Activated CD8-positive, alpha-beta T cell treated with anti-CD3 and anti-CD28 coated beads for 36 hours (primary cell): Measurements from ENCODE around the gene ACAA1. TPM values are rescaled to one million over a fixed set of nuclear protein-coding genes. Genes with fewer than 3 reads are reported as not detected.
"Not testable (repeated sequence)": the region's sequence is repeated elsewhere in the genome, so short reads cannot be mapped to it uniquely, and the experiment has no call there.

Source experiments
- ATAC-seq: fragments of 200-7000 bp; cut with Tn5 transposase; one replicate; pipeline ENCODE4 v1.10.0; 2021; ENCODE audit warnings: mild to moderate bottlenecking, moderate library complexity
- CTCF ChIA-PET: fragments of 350-600 bp; sonication (Branson Sonifier 250); formaldehyde crosslinking; loops from one replicate; lab custom pipeline; 2021; ENCODE audit warnings: antibody characterized with exemption; lab: Charles Lee
- POLR2A ChIA-PET: fragments of 350-600 bp; sonication (Branson Sonifier 250); formaldehyde crosslinking; loops from one replicate; lab custom pipeline; 2021; ENCODE audit warnings: antibody characterized with exemption; lab: Charles Lee
- DNase-seq: peaks from one replicate; pipeline ENCODE4 v3.0.0-alpha.2; 2020
- H3K27ac Mint-ChIP-seq: one replicate; pipeline ENCODE4 v1.8.0; 2021; ENCODE audit warnings: mild to moderate bottlenecking, mixed read lengths
- H3K27me3 Mint-ChIP-seq: one replicate; pipeline ENCODE4 v1.8.0; 2021; ENCODE audit warnings: mixed read lengths
- H3K36me3 Mint-ChIP-seq: one replicate; pipeline ENCODE4 v1.8.0; 2021; ENCODE audit warnings: low read depth, mixed read lengths
- H3K4me1 Mint-ChIP-seq: one replicate; pipeline ENCODE4 v1.8.0; 2021; ENCODE audit warnings: low read depth, mixed read lengths
- H3K4me3 Mint-ChIP-seq: one replicate; pipeline ENCODE4 v1.8.0; 2021; ENCODE audit warnings: mild to moderate bottlenecking, moderate library complexity, mixed read lengths
- H3K9me3 Mint-ChIP-seq: one replicate; pipeline ENCODE4 v1.8.0; 2021; ENCODE audit warnings: mixed read lengths
- CTCF ChIP-seq: fragments of 200-600 bp; IDR thresholded peaks from one replicate; pipeline ENCODE4 v1.8.0; 2022; ENCODE audit warnings: antibody characterized with exemption, mild to moderate bottlenecking
- intact Hi-C: fragments of 100-400 bp; cut with micrococcal nuclease; formaldehyde crosslinking; loops from one replicate; pipeline ENCODE4 v1.10.0; 2022
- total RNA-seq, 2 experiments: library from RNA; stranded (reverse); gene quantifications; one replicate each; pipeline ENCODE4 v1.2.3, GENCODE V29; 2021

Gene ACAA1
- total RNA-seq, 2 experiments from 2014 or later, result 70.1 to 72.0 TPM

- no peak overlapping the region for H3K27ac Mint-ChIP-seq
Measured at GRCh38 chr3:38088126-38089078, 48.5 kb downstream of the ACAA1 start.

GRCh38 chr3:38087278-38087677 lies 49.6 kb downstream of the ACAA1 start:
- ATAC-seq, H3K4me3 Mint-ChIP-seq, H3K36me3 Mint-ChIP-seq, CTCF ChIA-PET, H3K27ac Mint-ChIP-seq, POLR2A ChIA-PET, DNase-seq, H3K27me3 Mint-ChIP-seq, H3K4me1 Mint-ChIP-seq, intact Hi-C loops: not testable (repeated sequence)
- peaks cover 14% of the 10 kb centered on the region for H3K9me3 Mint-ChIP-seq

More at GRCh38 chr3:38088126-38089078, 48.5 kb downstream of the ACAA1 start:
- POLR2A ChIA-PET, result no interaction called here
- intact Hi-C loops, result no loop called here
- H3K4me3 Mint-ChIP-seq, result no peak overlapping the region
- ATAC-seq, result no peak
- DNase-seq, result no peak
- peaks cover 6% of the 10 kb centered on the region for H3K9me3 Mint-ChIP-seq
- H3K27me3 Mint-ChIP-seq, result no peaks in the 10 kb centered on the region
- no peaks in the 10 kb centered on the region for H3K36me3 Mint-ChIP-seq
- H3K4me1 Mint-ChIP-seq, result no peaks in the 10 kb centered on the region
- TF ChIP-seq CTCF, result no peak
- CTCF ChIA-PET, result no interaction called here

GRCh38 chr3:38086496-38086895 lies 50.4 kb downstream of the ACAA1 start:
- Mint-ChIP-seq H3K4me3 (no peak overlapping the region), H3K27ac (no peak overlapping the region), H3K36me3 (no peaks in the 10 kb centered on the region), H3K27me3 (no peaks in the 10 kb centered on the region), H3K9me3 (peaks cover 14% of the 10 kb centered on the region), H3K4me1 (no peaks in the 10 kb centered on the region)
- intact Hi-C loops, result no loop called here
- no peak for TF ChIP-seq CTCF
- no peak for ATAC-seq
- POLR2A ChIA-PET, result no interaction called here
- CTCF ChIA-PET, result no interaction called here
- no peak for DNase-seq

GRCh38 chr3:38085943-38086324 lies 51.0 kb downstream of the ACAA1 start:
- Mint-ChIP-seq H3K4me1 (no peaks in the 10 kb centered on the region), H3K27me3 (no peaks in the 10 kb centered on the region), H3K36me3 (no peaks in the 10 kb centered on the region), H3K27ac (no peak overlapping the region), H3K9me3 (peaks cover 14% of the 10 kb centered on the region), H3K4me3 (no peak overlapping the region)
- ATAC-seq, result no peak
- CTCF ChIA-PET, result no interaction called here
- no peak for TF ChIP-seq CTCF
- POLR2A ChIA-PET, result no interaction called here
- no peak for DNase-seq
- intact Hi-C loops, result no loop called here

- CTCF ChIA-PET, result no interaction called here
Measured at GRCh38 chr3:38085311-38085942, 51.5 kb downstream of the ACAA1 start.

More at GRCh38 chr3:38085311-38085942, 51.5 kb downstream of the ACAA1 start:
- Mint-ChIP-seq H3K27me3 (no peaks in the 10 kb centered on the region), H3K27ac (no peak overlapping the region), H3K36me3 (no peaks in the 10 kb centered on the region), H3K4me3 (no peak overlapping the region), H3K4me1 (no peaks in the 10 kb centered on the region), H3K9me3 (peaks cover 14% of the 10 kb centered on the region)
- POLR2A ChIA-PET, result no interaction called here
- intact Hi-C loops, result no loop called here
- TF ChIP-seq CTCF, result no peak
- DNase-seq (no peak), ATAC-seq (peak; percentile 17)
